GM18505 (cell line): ENCODE results near the gene CCL14.
"Not testable (repeated sequence)": the region's sequence is repeated elsewhere in the genome, so short reads cannot be mapped to it uniquely, and the experiment has no call there.

ENCODE experiments used
- ATAC-seq: cut with Tn5 transposase; IDR thresholded peaks from one replicate; pipeline ENCODE4 v1.9.1; 2021; ENCODE audit not compliant: unreplicated experiment
- POLR2A ChIP-seq: IDR thresholded peaks from 4 replicates; pipeline ENCODE4 v1.6.1; 2011; ENCODE audit warnings: borderline replicate concordance; ENCODE audit not compliant: insufficient read depth, insufficient read length; ENCODE audit errors: extremely low read depth

CCL14 gene

DNA sequence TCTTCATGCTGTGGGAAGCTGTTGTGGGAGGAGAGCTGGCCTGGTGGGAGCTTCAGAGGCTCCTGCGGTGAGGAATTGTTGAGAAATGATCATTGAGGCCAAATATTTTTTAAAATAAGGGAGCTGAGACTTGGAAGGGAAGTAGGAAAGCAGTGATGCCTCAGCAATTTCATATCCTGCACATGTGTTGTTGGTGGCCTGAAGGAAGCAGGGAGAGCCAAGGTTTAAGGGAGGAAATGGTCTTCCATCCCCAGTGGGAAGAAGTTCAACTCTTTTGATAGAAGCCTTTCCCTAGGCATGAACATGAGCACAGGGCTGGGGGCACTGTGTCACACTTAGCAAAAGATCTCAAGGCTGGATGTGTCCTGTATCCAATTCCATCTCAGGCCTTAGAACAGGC is at the start of gene CCL14:
CCL14 (minus strand) TSS at position 87 of the 400 bp plus-strand sequence; CDS start at position 7, 80 bp downstream.
- TF ChIP-seq POLR2A: no peak
- ATAC-seq: no peak

GRCh38 chr17:36036235-36036634 is 49.7 kb upstream of the CCL14 start:
- TF ChIP-seq POLR2A: no peak
- ATAC-seq: no peak

- ATAC-seq: no peak
- TF ChIP-seq POLR2A: no peak
Measured at GRCh38 chr17:36034127-36034526, 47.6 kb upstream of the CCL14 start.

- no peak for TF ChIP-seq POLR2A
- ATAC-seq: no peak
Measured at GRCh38 chr17:36030956-36031355, 44.4 kb upstream of the CCL14 start.

DNA sequence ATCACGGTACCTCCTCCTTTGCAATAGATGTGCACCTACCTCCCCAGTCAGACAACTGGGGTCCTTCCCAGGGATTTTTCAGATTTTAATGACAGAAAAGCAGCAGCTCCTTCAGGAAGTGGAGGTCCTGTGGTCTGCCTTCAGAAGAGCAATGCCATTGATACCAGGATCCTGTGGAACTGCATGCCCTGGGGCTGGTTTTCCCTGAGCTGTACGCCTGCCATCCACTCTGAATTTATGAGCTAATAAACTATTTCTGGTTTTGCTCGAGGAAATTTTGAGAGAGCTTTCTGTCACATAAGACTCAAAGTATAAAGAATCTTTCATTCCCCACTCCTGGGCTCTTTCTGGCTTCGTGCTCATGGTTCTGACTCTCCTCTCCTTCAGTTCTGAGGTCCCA is 41.2 kb upstream of the CCL14 start:
- ATAC-seq: no peak
- no peak for TF ChIP-seq POLR2A

DNA sequence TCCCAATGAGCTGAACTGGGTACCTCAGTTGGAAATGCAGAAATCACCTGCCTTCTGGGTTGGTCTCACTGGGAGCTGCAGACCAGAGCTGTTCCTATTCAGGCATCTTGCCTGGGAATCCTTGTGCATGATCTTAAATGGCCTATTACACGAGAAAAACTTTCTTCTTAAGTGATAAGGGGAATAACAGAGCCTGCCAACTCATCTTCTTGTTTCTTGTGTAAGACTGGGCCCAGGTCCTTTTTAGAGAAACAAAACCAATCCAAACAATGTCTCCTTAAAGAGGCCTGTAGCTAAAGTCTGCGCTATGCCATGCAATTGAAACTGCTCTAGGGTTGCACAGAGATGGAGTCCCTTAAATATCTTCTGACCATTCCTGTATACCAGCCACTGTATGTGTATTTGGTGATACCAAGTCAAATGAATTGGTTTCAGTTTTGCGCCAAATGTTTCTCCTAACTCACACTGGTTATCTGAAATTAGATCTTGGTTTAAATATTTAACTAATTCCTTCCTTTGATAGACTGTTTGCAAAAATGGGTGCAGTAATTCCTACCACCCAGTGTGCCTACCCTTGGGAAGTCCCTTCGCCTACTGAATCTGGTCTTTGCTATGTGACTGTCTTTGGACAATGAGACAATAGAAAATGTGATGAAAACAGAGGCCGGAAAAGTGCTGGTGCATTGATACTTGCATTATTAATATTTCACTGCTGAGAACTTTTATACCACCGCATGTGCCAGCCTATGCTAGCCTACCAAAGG is 37.8 kb upstream of the CCL14 start:
- ATAC-seq: no peak

DNA sequence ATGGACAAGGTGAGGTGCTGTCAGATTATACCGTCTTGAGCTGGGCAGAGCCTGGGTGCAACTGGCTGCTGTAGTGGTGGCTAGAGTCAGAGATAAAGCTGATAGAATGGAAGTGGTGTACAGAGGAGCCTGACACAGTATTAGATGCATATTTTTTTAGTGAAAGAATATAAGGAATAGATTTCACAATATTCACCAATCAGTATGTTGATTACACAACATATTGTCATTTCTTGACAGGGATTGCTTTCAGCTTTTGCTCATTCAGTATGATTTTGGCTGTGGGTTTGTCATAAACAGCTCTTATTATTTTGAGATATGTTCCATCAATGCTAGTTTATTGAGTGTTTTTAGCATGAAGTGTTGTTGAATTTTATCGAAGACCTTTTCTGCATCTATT is 32.9 kb upstream of the CCL14 start:
- no peak for ATAC-seq
- no peak for TF ChIP-seq POLR2A

More for the DNA sequence above, 37.8 kb upstream of the CCL14 start:
- TF ChIP-seq POLR2A: no peak

DNA sequence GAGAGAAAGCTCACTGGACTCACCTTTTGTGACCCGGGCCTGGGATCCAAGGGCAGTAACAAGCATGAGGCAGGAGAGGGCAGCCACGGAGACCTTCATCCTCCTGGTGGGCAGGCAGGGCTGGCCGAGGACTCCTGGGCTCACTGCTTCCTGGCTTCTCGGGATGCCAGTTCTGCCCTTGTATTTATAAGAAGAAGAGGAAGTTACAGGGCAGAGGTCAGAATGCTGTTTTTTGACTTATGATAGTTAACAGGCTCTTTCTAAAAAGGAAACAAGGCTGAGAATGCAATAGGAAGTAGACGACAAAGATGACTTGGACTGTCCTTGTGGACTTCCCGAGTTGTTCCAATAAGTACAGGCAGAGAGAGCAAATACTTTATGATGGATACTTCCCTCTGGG is 31.3 kb upstream of the CCL14 start, which contains the start of gene CCL23:
CCL23 (minus strand) TSS at position 174 of the 400 bp plus-strand sequence; CDS start at position 99, 75 bp downstream.
- TF ChIP-seq POLR2A: no peak
- ATAC-seq: no peak

GRCh38 chr17:36016555-36016954 is 30.0 kb upstream of the CCL14 start:
- ATAC-seq: no peak
- no peak for TF ChIP-seq POLR2A

DNA sequence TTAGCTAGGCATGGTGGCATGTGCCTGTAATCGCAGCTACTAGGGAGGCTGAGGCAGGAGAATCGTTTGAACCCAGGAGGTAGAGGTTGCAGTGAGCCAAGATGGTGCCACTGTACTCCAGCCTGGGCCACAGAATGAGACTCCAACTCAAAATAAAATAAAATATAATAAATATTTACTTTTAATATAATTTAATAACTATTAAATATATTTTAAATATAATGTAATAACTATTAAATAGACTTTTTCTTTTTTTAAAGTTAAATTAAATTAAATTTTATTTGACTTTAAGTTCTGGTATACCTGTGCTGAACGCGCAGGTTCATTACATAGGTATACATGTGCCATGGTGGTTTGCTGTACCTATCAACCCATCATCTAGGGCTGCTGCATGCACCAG is 29.4 kb upstream of the CCL14 start:
- not testable (repeated sequence) for ATAC-seq

GRCh38 chr17:36014946-36015345 is 28.4 kb upstream of the CCL14 start:
- no peak for ATAC-seq
- no peak for TF ChIP-seq POLR2A

DNA sequence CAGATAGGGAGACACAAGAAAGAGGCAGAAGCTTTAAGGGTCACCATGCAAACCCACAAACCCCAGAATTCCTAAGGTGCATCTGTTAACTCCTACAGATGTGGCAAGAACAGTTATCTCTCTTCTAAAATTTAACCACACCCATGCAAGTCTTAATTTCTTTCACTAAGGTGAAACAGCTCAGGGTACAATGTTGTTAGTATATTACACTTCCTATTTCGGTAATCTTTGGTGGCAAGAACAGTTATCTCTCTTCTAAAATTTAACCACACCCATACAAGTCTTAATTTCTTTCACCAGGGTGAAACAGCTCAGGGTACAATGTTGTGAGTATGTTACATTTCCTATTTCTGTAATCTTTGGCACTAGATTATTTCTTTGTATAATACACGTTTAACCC is 24.7 kb upstream of the CCL14 start:
- ATAC-seq: no peak
- no peak for TF ChIP-seq POLR2A

DNA sequence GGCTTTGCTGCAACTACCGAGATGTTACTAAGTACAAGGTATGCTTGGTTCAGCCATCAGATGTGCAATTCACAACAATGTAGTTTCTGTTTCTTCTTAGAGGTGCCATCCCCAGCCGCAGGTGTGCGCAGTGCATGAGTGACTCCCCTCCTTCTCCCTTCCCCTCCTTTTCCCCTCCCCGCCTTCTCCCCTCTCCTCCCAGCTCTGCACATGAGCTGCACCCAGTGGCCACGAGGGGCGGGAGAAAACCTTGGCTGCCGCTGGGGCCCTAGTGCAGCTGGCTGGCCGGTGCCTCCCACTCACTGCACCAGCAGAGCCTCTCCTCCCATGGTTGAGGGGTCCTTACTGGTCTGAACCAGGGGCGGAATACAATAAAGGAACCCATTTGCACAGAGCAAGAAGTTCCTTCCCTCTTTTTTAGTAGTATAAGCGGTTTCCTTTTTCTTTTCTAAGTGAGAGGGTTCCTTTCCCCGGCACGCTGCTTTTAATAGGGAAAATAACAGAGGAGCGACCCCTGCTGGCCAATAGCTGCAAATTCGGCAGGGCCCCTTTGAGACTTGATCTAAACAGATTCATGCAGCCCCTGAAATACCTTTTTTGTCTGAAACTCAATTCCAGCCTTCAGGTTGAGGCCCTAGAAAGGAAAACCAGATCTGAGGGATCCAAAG is 22.6 kb upstream of the CCL14 start:
- TF ChIP-seq POLR2A: no peak
- ATAC-seq: no peak

GRCh38 chr17:36004594-36005108 is 18.1 kb upstream of the CCL14 start:
- no peak for ATAC-seq
- TF ChIP-seq POLR2A: no peak

DNA sequence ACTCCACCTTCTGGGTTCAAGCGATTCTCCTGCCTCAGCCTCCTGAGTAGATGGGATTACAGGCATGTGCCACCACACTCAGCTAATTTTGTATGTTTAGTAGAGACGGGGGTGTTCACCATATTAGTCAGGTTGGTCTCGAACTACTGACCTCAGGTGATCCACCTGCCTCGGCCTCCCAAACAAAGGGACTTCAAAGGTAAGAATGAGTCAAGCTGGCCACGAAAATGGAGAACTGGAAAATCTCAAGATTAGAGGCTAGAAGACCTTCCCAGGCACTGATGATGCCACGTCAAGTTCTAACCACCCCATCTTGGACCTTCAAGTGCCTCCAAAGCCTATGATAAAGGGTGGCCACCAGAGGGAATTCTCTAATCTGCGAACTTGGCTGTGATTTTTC is 16.1 kb upstream of the CCL14 start:
- no peak for ATAC-seq
- TF ChIP-seq POLR2A: no peak
